Neural cell (in vitro differentiated cells): Measurements from ENCODE around the gene ANGPT4. TPM values are rescaled to one million over a fixed set of nuclear protein-coding genes. Genes with fewer than 3 reads are reported as not detected.

Source experiments
- H2AFZ ChIP-seq: fragments of 200-600, 300-800 bp; sonication (generic), shearing (Covaris generic); 2 replicates; pipeline ENCODE4 v1.6.0; 2014; ENCODE audit warnings: low read depth, mild to moderate bottlenecking, antibody characterized with exemption, low read length, moderate library complexity
- H3F3A ChIP-seq: fragments of 200-600 bp; shearing (Covaris generic); 2 replicates; pipeline ENCODE4 v1.6.1; 2016; ENCODE audit warnings: mild to moderate bottlenecking, moderate library complexity, mixed read lengths, antibody characterized with exemption, low read length; ENCODE audit not compliant: insufficient read depth, poor library complexity, severe bottlenecking
- H3K27ac ChIP-seq: fragments of 200-600, 300-800 bp; sonication (generic), shearing (Covaris generic); 2 replicates; pipeline ENCODE4 v1.5.1; 2014; ENCODE audit warnings: mild to moderate bottlenecking, low read length, moderate library complexity
- H3K27me3 ChIP-seq: fragments of 300-800, 200-600 bp; sonication (generic), shearing (Covaris generic); 2 replicates; pipeline ENCODE4 v1.6.0; 2014; ENCODE audit warnings: mild to moderate bottlenecking, low read depth, low read length, moderate library complexity; ENCODE audit not compliant: insufficient read depth
- H3K36me3 ChIP-seq: fragments of 300-800, 200-600 bp; sonication (generic), shearing (Covaris generic); 2 replicates; pipeline ENCODE4 v1.5.1; 2014; ENCODE audit warnings: mild to moderate bottlenecking, antibody characterized with exemption, low read length, moderate library complexity; ENCODE audit not compliant: insufficient read depth
- H3K4me2 ChIP-seq: fragments of 300-800, 200-600 bp; sonication (generic), shearing (Covaris generic); 2 replicates; pipeline ENCODE4 v1.6.0; 2014; ENCODE audit warnings: mild to moderate bottlenecking, low read length
- H3K4me3 ChIP-seq: fragments of 300-800, 200-600 bp; sonication (generic), shearing (Covaris generic); 2 replicates; pipeline ENCODE4 v1.5.1; 2014; ENCODE audit warnings: mild to moderate bottlenecking, low read length, moderate library complexity
- H3K79me2 ChIP-seq: fragments of 200-600 bp; shearing (Covaris generic); replicated peaks from 2 replicates; pipeline ENCODE4 v1.6.0; 2014; ENCODE audit warnings: mild to moderate bottlenecking, low read length, moderate library complexity; ENCODE audit not compliant: insufficient read depth
- H3K9ac ChIP-seq: fragments of 300-800, 200-600 bp; sonication (generic), shearing (Covaris generic); 2 replicates; pipeline ENCODE4 v1.6.1; 2016; ENCODE audit warnings: mild to moderate bottlenecking, low read length, mixed read lengths
- H3K9me2 ChIP-seq: fragments of 200-600 bp; shearing (Covaris generic); 2 replicates; pipeline ENCODE4 v1.6.1; 2016; ENCODE audit warnings: mild to moderate bottlenecking, low read length, mixed read lengths; ENCODE audit not compliant: insufficient read depth
- H3K9me3 ChIP-seq: fragments of 200-600, 300-800 bp; sonication (generic), shearing (Covaris generic); 2 replicates; pipeline ENCODE4 v1.6.1; 2016; ENCODE audit warnings: mild to moderate bottlenecking, mixed run types, low read length, moderate library complexity, mixed read lengths
- H4K20me1 ChIP-seq: fragments of 200-600 bp; shearing (Covaris generic); 2 replicates; pipeline ENCODE4 v1.6.1; 2016; ENCODE audit warnings: mild to moderate bottlenecking, mixed run types; ENCODE audit not compliant: insufficient read depth
- CTCF ChIP-seq: fragments of 450-650 bp; IDR thresholded peaks from 2 replicates; pipeline ENCODE4 v1.5.1; 2014; ENCODE audit warnings: antibody characterized with exemption, mild to moderate bottlenecking, moderate library complexity; ENCODE audit not compliant: poor library complexity, severe bottlenecking
- EP300 ChIP-seq: fragments of 450-650 bp; conservative IDR thresholded peaks from 2 replicates; pipeline ENCODE4 v1.6.1; 2014; ENCODE audit warnings: antibody characterized with exemption, mild to moderate bottlenecking, moderate library complexity; ENCODE audit not compliant: poor library complexity, severe bottlenecking
- EZH2 ChIP-seq: fragments of 200-600, 300-800 bp; shearing (Covaris generic), sonication (generic); IDR thresholded peaks from 2 replicates; pipeline ENCODE4 v1.6.1; 2014; ENCODE audit warnings: antibody characterized with exemption, low read length, borderline replicate concordance, mild to moderate bottlenecking; ENCODE audit not compliant: insufficient read depth, poor library complexity, severe bottlenecking
- MXI1 ChIP-seq: fragments of 450-650 bp; conservative IDR thresholded peaks from 2 replicates; pipeline ENCODE4 v1.6.1; 2014; ENCODE audit warnings: antibody characterized with exemption, mild to moderate bottlenecking; ENCODE audit not compliant: poor library complexity, severe bottlenecking
- POLR2AphosphoS5 ChIP-seq: IDR thresholded peaks from 2 replicates; pipeline ENCODE4 v1.6.1; 2012
- RAD21 ChIP-seq: fragments of 450-650 bp; conservative IDR thresholded peaks from 2 replicates; pipeline ENCODE4 v1.6.1; 2014; ENCODE audit warnings: antibody characterized with exemption, mild to moderate bottlenecking, moderate library complexity
- SMC3 ChIP-seq: fragments of 450-650 bp; conservative IDR thresholded peaks from 2 replicates; pipeline ENCODE4 v1.6.1; 2014; ENCODE audit warnings: antibody characterized with exemption, mild to moderate bottlenecking, moderate library complexity; ENCODE audit not compliant: poor library complexity
- TAF1 ChIP-seq: IDR thresholded peaks from 2 replicates; pipeline ENCODE4 v1.6.1; 2012; ENCODE audit warnings: low read depth
- polyA plus RNA-seq: library from polyadenylated mRNA; depleted of rRNA; stranded (reverse); fragments of >200 nt; gene quantifications from 2 replicates; pipeline ENCODE4 v1.2.3, GENCODE V29; 2014
- TF ChIP-seq, protein P1 (sequence below): IDR thresholded peaks from 2 replicates; pipeline ENCODE4 v1.6.1; 2012; ENCODE audit warnings: borderline replicate concordance

The ANGPT4 gene
- polyA plus RNA-seq, 1 donor from 2014 or later, result not detected

DNA sequence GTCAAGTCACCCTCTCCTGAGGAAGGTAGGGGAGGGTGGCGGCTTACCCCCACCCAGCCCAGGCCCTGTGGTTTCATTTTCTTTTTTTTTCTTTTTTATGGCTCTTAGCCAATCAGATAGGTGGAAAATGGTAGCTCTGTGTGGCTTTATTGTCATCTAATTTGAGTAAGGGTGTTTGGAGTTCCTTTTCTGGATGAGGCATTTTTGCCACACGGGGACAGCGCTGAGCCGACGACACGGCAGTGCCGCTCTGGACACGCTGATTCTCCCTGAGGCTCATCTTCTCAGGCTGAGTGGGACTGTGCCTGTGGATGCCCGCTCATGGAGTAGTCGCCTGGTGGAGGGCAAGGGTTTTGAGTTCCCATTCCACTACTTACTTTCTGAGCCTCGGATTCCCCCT, 37.6 kb upstream of the ANGPT4 start:
- Histone ChIP-seq H3K27ac (no peak overlapping the region), H3K9me2 (no peaks in the 10 kb centered on the region), H3K9ac (no peak overlapping the region), H3F3A (no peaks in the 10 kb centered on the region), H3K27me3 (no peaks in the 10 kb centered on the region), H3K4me3 (no peak overlapping the region), H4K20me1 (no peaks in the 10 kb centered on the region), H3K4me2 (no peak overlapping the region), H2AFZ (no peak overlapping the region), H3K36me3 (no peaks in the 10 kb centered on the region), H3K9me3 (no peaks in the 10 kb centered on the region), H3K79me2 (no peaks in the 10 kb centered on the region)
- TF ChIP-seq RAD21 (no peak), MXI1 (no peak), TAF1 (no peak), CTCF (no peak), POLR2AphosphoS5 (no peak), EZH2 (no peak), SMC3 (no peak), EP300 (no peak)
- TF ChIP-seq, protein P1, sequence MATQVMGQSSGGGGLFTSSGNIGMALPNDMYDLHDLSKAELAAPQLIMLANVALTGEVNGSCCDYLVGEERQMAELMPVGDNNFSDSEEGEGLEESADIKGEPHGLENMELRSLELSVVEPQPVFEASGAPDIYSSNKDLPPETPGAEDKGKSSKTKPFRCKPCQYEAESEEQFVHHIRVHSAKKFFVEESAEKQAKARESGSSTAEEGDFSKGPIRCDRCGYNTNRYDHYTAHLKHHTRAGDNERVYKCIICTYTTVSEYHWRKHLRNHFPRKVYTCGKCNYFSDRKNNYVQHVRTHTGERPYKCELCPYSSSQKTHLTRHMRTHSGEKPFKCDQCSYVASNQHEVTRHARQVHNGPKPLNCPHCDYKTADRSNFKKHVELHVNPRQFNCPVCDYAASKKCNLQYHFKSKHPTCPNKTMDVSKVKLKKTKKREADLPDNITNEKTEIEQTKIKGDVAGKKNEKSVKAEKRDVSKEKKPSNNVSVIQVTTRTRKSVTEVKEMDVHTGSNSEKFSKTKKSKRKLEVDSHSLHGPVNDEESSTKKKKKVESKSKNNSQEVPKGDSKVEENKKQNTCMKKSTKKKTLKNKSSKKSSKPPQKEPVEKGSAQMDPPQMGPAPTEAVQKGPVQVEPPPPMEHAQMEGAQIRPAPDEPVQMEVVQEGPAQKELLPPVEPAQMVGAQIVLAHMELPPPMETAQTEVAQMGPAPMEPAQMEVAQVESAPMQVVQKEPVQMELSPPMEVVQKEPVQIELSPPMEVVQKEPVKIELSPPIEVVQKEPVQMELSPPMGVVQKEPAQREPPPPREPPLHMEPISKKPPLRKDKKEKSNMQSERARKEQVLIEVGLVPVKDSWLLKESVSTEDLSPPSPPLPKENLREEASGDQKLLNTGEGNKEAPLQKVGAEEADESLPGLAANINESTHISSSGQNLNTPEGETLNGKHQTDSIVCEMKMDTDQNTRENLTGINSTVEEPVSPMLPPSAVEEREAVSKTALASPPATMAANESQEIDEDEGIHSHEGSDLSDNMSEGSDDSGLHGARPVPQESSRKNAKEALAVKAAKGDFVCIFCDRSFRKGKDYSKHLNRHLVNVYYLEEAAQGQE, result no peak

DNA sequence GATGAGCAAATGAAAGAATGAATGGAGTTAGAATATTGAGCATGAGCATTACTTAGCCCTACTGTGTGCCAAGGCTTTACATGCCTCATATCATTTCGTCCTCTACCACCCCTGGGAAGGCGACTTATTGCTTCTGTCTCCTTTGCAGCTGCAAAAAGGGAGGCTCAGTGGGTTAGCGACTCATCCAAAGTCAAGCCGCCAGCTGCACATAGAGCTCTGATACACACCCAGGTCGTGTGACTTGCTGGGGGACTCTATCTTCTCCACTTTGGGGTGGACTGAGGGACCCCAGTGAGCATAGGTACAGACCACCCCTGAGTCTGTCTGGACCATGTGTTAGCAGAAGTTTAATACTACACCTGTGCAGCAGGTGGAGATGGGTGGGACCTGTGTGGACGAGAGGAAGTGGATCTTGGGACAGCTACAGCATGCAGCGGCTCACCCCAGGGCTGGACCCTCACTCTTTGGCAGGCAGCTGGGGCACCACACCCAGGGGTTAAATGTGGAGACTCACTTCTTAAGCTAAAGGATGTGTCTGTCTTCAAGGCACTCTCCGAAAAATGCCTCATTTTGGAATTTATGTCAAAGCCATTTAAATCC, 36.2 kb upstream of the ANGPT4 start:
- no peak overlapping the region for H3K27ac ChIP-seq
- no peak overlapping the region for H2AFZ ChIP-seq
- H3K9me3 ChIP-seq, result no peaks in the 10 kb centered on the region
- H3K4me2 ChIP-seq, result no peak overlapping the region
- H4K20me1 ChIP-seq, result no peaks in the 10 kb centered on the region
- no peak overlapping the region for H3K9ac ChIP-seq
- H3K79me2 ChIP-seq, result no peaks in the 10 kb centered on the region
- no peaks in the 10 kb centered on the region for H3F3A ChIP-seq
- no peak overlapping the region for H3K4me3 ChIP-seq
- no peaks in the 10 kb centered on the region for H3K36me3 ChIP-seq
- TF ChIP-seq EZH2 (no peak), RAD21 (no peak), TAF1 (no peak)
- H3K27me3 ChIP-seq, result no peaks in the 10 kb centered on the region
- no peaks in the 10 kb centered on the region for H3K9me2 ChIP-seq
